ACC112 (cell line): ENCODE measurements around the gene MYRIP.
"Not testable (repeated sequence)": the region's sequence is repeated elsewhere in the genome, so short reads cannot be mapped to it uniquely, and the experiment has no call there.

Experiments used
- H2AFZ ChIP-seq: fragments of 200-600 bp; sonication (generic); one replicate; pipeline ENCODE4 v1.6.0; 2017; ENCODE audit warnings: antibody characterized with exemption, low read length; ENCODE audit not compliant: unreplicated experiment
- H3K27ac ChIP-seq: fragments of 200-600 bp; sonication (generic); 2 replicates; pipeline ENCODE4 v1.5.1; 2014; ENCODE audit warnings: low read depth, mild to moderate bottlenecking, antibody characterized with exemption, low read length, moderate library complexity
- H3K27me3 ChIP-seq: fragments of 200-600 bp; sonication (generic); 2 replicates; pipeline ENCODE4 v1.6.1; 2014; ENCODE audit warnings: mild to moderate bottlenecking, antibody characterized with exemption, low read length, moderate library complexity, mixed read lengths; ENCODE audit not compliant: insufficient read depth
- H3K36me3 ChIP-seq: fragments of 200-600 bp; sonication (generic); 2 replicates; pipeline ENCODE4 v1.6.1; 2016; ENCODE audit warnings: mild to moderate bottlenecking, antibody characterized with exemption, low read length, moderate library complexity, mixed read lengths; ENCODE audit not compliant: insufficient read depth
- H3K4me1 ChIP-seq: fragments of 200-600 bp; sonication (generic); one replicate; pipeline ENCODE4 v1.6.1; 2016; ENCODE audit warnings: low read length, mixed read lengths; ENCODE audit not compliant: insufficient read depth, unreplicated experiment, control insufficient read depth
- H3K4me3 ChIP-seq: fragments of 200-600 bp; sonication (generic); 2 replicates; pipeline ENCODE4 v1.5.1; 2014; ENCODE audit warnings: mild to moderate bottlenecking, low read depth, low read length
- H3K79me2 ChIP-seq: fragments of 200-600 bp; sonication (generic); one replicate; pipeline ENCODE4 v1.6.0; 2016; ENCODE audit warnings: low read length; ENCODE audit not compliant: control insufficient read depth, unreplicated experiment, insufficient read depth

The MYRIP gene

DNA sequence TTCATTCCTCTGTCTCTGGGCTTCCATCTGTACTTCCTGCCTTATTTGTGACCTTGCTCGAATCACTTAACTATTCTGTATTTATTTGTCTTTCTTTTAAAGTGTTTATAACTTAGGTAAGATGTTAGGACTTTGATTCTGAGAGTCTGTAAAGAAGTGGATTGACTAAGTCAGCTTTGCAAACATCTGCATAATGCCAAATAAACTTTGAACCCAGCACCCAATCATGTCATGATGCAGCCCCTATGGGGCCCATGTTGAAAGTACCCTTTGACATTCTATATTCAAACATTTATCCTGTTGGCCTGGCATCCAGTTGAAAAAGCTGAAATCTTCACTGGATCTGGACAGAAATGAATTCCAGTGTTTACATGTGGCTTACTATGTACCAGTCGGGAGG is 3.8 kb upstream of the MYRIP start:
- no peaks in the 10 kb centered on the region for H3K36me3 ChIP-seq
- peaks cover 19% of the 10 kb centered on the region for H3K4me1 ChIP-seq
- H3K27ac ChIP-seq = 0 out of 2 replicates have a peak overlapping the region, but pooled peaks have one; percentile 30
- peaks cover 30% of the 10 kb centered on the region for H3K27me3 ChIP-seq
- no peaks in the 10 kb centered on the region for H3K79me2 ChIP-seq
- H3K4me3 ChIP-seq = no peak overlapping the region
- H2AFZ ChIP-seq = no peak overlapping the region

- Histone ChIP-seq H2AFZ (no peak overlapping the region), H3K4me3 (no peak overlapping the region), H3K27me3 (peaks cover 42% of the 10 kb centered on the region)
Measured at GRCh38 chr3:39806820-39807219, 2.6 kb upstream of the MYRIP start.

GRCh38 chr3:39808467-39809180 is 785 bp upstream of the MYRIP start:
- H3K27ac ChIP-seq = no peak overlapping the region
- H3K36me3 ChIP-seq = no peaks in the 10 kb centered on the region
- peaks cover 47% of the 10 kb centered on the region for H3K27me3 ChIP-seq
- H2AFZ ChIP-seq = no peak overlapping the region
- peak overlapping the region; percentile 53 for H3K4me3 ChIP-seq
- peaks cover 25% of the 10 kb centered on the region for H3K4me1 ChIP-seq
- no peaks in the 10 kb centered on the region for H3K79me2 ChIP-seq

More at GRCh38 chr3:39806820-39807219, 2.6 kb upstream of the MYRIP start:
- Histone ChIP-seq H3K4me1 (peaks cover 19% of the 10 kb centered on the region), H3K36me3 (no peaks in the 10 kb centered on the region), H3K79me2 (no peaks in the 10 kb centered on the region), H3K27ac (no peak overlapping the region)

DNA sequence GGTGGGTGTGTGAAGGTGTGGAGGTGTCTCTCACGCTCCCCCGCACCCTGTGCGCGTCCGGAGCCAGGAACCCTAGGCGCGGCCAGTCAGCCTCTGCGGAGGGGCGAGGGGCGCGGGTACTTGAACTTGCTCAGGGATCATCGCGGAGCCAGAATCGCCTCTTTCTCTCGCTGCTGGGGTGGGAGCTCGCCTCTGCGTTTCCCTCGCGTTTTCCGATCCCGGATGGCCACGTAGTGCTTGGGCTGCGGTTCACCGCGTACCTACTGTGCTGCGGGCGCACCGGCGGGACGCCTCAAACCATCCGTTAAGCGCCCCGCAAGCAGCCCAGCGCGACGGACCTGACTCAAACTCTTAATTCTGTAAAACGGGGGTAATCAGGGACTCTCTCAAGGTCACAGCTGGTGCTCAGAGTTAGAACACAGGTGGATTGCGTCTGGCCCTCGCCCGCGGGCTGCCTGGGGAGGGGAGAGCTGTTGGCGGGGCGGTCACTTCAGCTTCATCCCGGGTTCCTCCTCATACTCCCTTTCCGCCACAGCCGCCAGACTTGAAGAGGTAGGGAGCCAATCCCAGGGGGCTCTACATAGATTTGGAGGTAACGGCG is 686 bp downstream of the MYRIP start:
- Histone ChIP-seq H3K27me3 (peaks cover 47% of the 10 kb centered on the region), H3K27ac (no peak overlapping the region), H3K36me3 (no peaks in the 10 kb centered on the region)

DNA sequence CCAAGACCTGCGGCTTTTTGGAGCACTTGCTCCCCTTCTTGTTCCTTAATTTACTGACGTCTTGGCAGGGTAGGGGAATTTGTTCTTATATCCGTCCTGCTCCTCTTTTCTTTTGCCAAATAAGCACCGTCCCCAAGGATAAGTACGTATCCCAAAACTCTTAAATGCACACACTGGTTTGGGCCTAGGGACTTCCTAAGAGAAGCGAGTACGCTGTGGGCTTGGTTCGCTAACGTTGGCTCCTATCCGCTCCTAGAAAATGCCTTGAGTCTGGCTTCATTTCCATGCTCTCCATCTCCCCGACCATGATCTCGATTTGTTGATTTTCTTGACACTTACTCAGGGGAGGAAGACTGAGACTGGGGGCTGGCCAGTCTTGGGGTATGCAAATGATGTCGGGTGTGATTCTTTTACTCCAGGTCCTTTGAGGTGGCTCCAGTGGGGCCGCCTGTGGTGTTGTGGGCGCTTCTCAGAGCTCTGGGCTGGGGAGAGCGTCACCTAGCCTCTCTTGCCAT is 1.3 kb downstream of the MYRIP start:
- Histone ChIP-seq H3K27me3 (peaks cover 47% of the 10 kb centered on the region), H3K27ac (no peak overlapping the region), H3K79me2 (no peaks in the 10 kb centered on the region), H2AFZ (no peak overlapping the region), H3K36me3 (no peaks in the 10 kb centered on the region), H3K4me1 (peaks cover 21% of the 10 kb centered on the region), H3K4me3 (no peak overlapping the region)

More for the DNA sequence above, 686 bp downstream of the MYRIP start:
- Histone ChIP-seq H2AFZ (no peak overlapping the region), H3K4me3 (peak overlapping the region; percentile 76), H3K4me1 (peaks cover 27% of the 10 kb centered on the region), H3K79me2 (no peaks in the 10 kb centered on the region)

GRCh38 chr3:39811561-39811960 is 2.2 kb downstream of the MYRIP start:
- no peak overlapping the region for H3K27ac ChIP-seq
- peaks cover 47% of the 10 kb centered on the region for H3K27me3 ChIP-seq
- no peak overlapping the region for H2AFZ ChIP-seq
- H3K4me3 ChIP-seq = no peak overlapping the region
- H3K4me1 ChIP-seq = peaks cover 17% of the 10 kb centered on the region
- H3K79me2 ChIP-seq = no peaks in the 10 kb centered on the region
- H3K36me3 ChIP-seq = no peaks in the 10 kb centered on the region

- H2AFZ ChIP-seq = no peak overlapping the region
- H3K4me3 ChIP-seq = no peak overlapping the region
- H3K27ac ChIP-seq = no peak overlapping the region
- peaks cover 17% of the 10 kb centered on the region for H3K4me1 ChIP-seq
- H3K79me2 ChIP-seq = no peaks in the 10 kb centered on the region
- peaks cover 45% of the 10 kb centered on the region for H3K27me3 ChIP-seq
- no peaks in the 10 kb centered on the region for H3K36me3 ChIP-seq
Measured at GRCh38 chr3:39812537-39812936, 3.1 kb downstream of the MYRIP start.

- no peak overlapping the region for H2AFZ ChIP-seq
- H3K27ac ChIP-seq = no peak overlapping the region
- no peaks in the 10 kb centered on the region for H3K36me3 ChIP-seq
- H3K27me3 ChIP-seq = peaks cover 31% of the 10 kb centered on the region
- H3K79me2 ChIP-seq = no peaks in the 10 kb centered on the region
- H3K4me3 ChIP-seq = no peak overlapping the region
- H3K4me1 ChIP-seq = peaks cover 17% of the 10 kb centered on the region
Measured at GRCh38 chr3:39814007-39814406, 4.6 kb downstream of the MYRIP start.

GRCh38 chr3:39819899-39820298 is 10.5 kb downstream of the MYRIP start:
- no peaks in the 10 kb centered on the region for H3K79me2 ChIP-seq
- H3K27me3 ChIP-seq = 0 out of 2 replicates have a peak, but pooled peaks cover 5% of the 10 kb centered on the region
- no peak overlapping the region for H3K4me3 ChIP-seq
- H3K27ac ChIP-seq = no peak overlapping the region
- H3K36me3 ChIP-seq = no peaks in the 10 kb centered on the region
- H3K4me1 ChIP-seq = no peaks in the 10 kb centered on the region
- no peak overlapping the region for H2AFZ ChIP-seq

GRCh38 chr3:39833764-39834163 is 24.4 kb downstream of the MYRIP start:
- H3K79me2 ChIP-seq = not testable (repeated sequence)

DNA sequence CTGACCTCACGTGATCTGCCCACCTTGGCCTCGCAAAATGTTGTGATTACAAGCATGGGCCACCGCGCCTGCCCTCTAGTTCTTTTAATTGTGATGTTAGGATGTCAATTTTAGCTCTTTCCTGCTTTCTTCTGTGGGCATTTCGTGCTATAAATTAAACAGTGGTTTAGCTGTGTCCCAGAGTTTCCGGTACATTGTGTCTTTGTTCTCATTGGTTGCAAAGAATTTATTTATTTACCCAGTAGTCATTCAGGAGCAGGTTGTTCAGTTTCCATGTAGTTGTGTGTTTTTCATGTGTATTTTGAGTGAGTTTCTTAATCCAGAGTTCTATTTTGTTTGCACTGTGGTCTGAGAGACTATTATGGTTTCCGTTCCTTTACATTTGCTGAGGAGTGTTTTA is 30.1 kb downstream of the MYRIP start:
- no peaks in the 10 kb centered on the region for H3K4me1 ChIP-seq
- H3K27me3 ChIP-seq = no peaks in the 10 kb centered on the region
- no peak overlapping the region for H2AFZ ChIP-seq
- H3K4me3 ChIP-seq = no peak overlapping the region
- H3K27ac ChIP-seq = no peak overlapping the region
- no peaks in the 10 kb centered on the region for H3K36me3 ChIP-seq
- H3K79me2 ChIP-seq = no peaks in the 10 kb centered on the region

More at GRCh38 chr3:39833764-39834163, 24.4 kb downstream of the MYRIP start:
- not testable (repeated sequence) for H3K27ac ChIP-seq, H3K36me3 ChIP-seq, H3K4me1 ChIP-seq, H2AFZ ChIP-seq, H3K27me3 ChIP-seq, H3K4me3 ChIP-seq
